DMS 273 (cell line): ENCODE results near the gene SPTBN1.
"Not testable (repeated sequence)": the region's sequence is repeated elsewhere in the genome, so short reads cannot be mapped to it uniquely, and the experiment has no call there.

ENCODE experiments used
- DNase-seq: peaks from one replicate; lab custom pipeline; 2025; ENCODE audit not compliant: unreplicated experiment; lab: John Stamatoyannopoulos, UW

The SPTBN1 gene

GRCh38 chr2:54500404-54501205, 44.5 kb downstream of the SPTBN1 start:
- DNase-seq = no peak

GRCh38 chr2:54502731-54503130, 46.6 kb downstream of the SPTBN1 start:
- no peak for DNase-seq

GRCh38 chr2:54503192-54503591, 47.1 kb downstream of the SPTBN1 start:
- peak; percentile 55 for DNase-seq

GRCh38 chr2:54503828-54504227, 47.7 kb downstream of the SPTBN1 start:
- no peak for DNase-seq

GRCh38 chr2:54504866-54505265, 48.7 kb downstream of the SPTBN1 start:
- DNase-seq = no peak

- DNase-seq = no peak
These were observed 52.4 kb downstream of the SPTBN1 start for GRCh38 chr2:54508541-54508940.

GRCh38 chr2:54509043-54509442, 52.9 kb downstream of the SPTBN1 start:
- not testable (repeated sequence) for DNase-seq

GRCh38 chr2:54510916-54511315, 54.8 kb downstream of the SPTBN1 start:
- DNase-seq = no peak

GRCh38 chr2:54512183-54512582, 56.1 kb downstream of the SPTBN1 start:
- no peak for DNase-seq

GRCh38 chr2:54512663-54513362, 56.7 kb downstream of the SPTBN1 start:
- peak; percentile 21 for DNase-seq

- DNase-seq = no peak
These were observed 57.2 kb downstream of the SPTBN1 start for GRCh38 chr2:54513363-54513715.

GRCh38 chr2:54514822-54515569, 58.9 kb downstream of the SPTBN1 start:
- no peak for DNase-seq

- no peak for DNase-seq
These were observed 60.7 kb downstream of the SPTBN1 start for GRCh38 chr2:54516842-54517241.

- DNase-seq = not testable (repeated sequence)
These were observed 61.9 kb downstream of the SPTBN1 start for GRCh38 chr2:54518016-54518415.

- no peak for DNase-seq
These were observed 62.3 kb downstream of the SPTBN1 start for GRCh38 chr2:54518430-54518829.

- DNase-seq = no peak
These were observed 63.8 kb downstream of the SPTBN1 start for GRCh38 chr2:54519841-54520459.

GRCh38 chr2:54520687-54521086, 64.6 kb downstream of the SPTBN1 start:
- DNase-seq = no peak

- DNase-seq = peak; percentile 79
These were observed 66.6 kb downstream of the SPTBN1 start for GRCh38 chr2:54522624-54523281.

- DNase-seq = no peak
These were observed 67.3 kb downstream of the SPTBN1 start for GRCh38 chr2:54523324-54523959.

- no peak for DNase-seq
These were observed 68.3 kb downstream of the SPTBN1 start for GRCh38 chr2:54524226-54524991.
